Ishikawa (cell line): ENCODE measurements around the gene BARX1.

Experiments
- CEBPB ChIP-seq: IDR thresholded peaks from 2 replicates; pipeline ENCODE4 v1.6.1; 2012
- CREB1 ChIP-seq: IDR thresholded peaks from 2 replicates; pipeline ENCODE4 v1.6.1; 2012; ENCODE audit warnings: low read depth
- EGR1 ChIP-seq: IDR thresholded peaks from 2 replicates; pipeline ENCODE4 v1.6.1; 2012
- EP300 ChIP-seq: IDR thresholded peaks from 2 replicates; pipeline ENCODE4 v1.6.1; 2012; ENCODE audit warnings: borderline replicate concordance
- FOXM1 ChIP-seq: IDR thresholded peaks from 2 replicates; pipeline ENCODE4 v1.6.1; 2012; ENCODE audit warnings: low read depth, borderline replicate concordance
- NFIC ChIP-seq: IDR thresholded peaks from 2 replicates; pipeline ENCODE4 v1.6.1; 2012
- RAD21 ChIP-seq: IDR thresholded peaks from 2 replicates; pipeline ENCODE4 v1.6.1; 2012; ENCODE audit warnings: low read depth
- REST ChIP-seq: IDR thresholded peaks from 2 replicates; pipeline ENCODE4 v1.6.1; 2012; ENCODE audit warnings: low read depth, mild to moderate bottlenecking
- TAF1 ChIP-seq: IDR thresholded peaks from 2 replicates; pipeline ENCODE4 v1.6.1; 2012; ENCODE audit warnings: low read depth, mild to moderate bottlenecking
- TCF12 ChIP-seq: IDR thresholded peaks from 2 replicates; pipeline ENCODE4 v1.6.1; 2012; ENCODE audit warnings: low read depth
- TEAD4 ChIP-seq: IDR thresholded peaks from 2 replicates; pipeline ENCODE4 v1.6.1; 2012
- YY1 ChIP-seq: IDR thresholded peaks from 2 replicates; pipeline ENCODE4 v1.6.1; 2012; ENCODE audit warnings: low read depth
- TF ChIP-seq, protein P1 (sequence below): IDR thresholded peaks from 2 replicates; pipeline ENCODE4 v1.6.1; 2012

GRCh38 chr9:93905473-93906133, 49.6 kb downstream of the BARX1 start:
- TF ChIP-seq FOXM1: no peak
- TF ChIP-seq EGR1: no peak
- no peak for TF ChIP-seq EP300
- no peak for TF ChIP-seq REST
- TF ChIP-seq CREB1: no peak
- TF ChIP-seq RAD21: no peak
- TF ChIP-seq TCF12: no peak
- no peak for TF ChIP-seq YY1
- no peak for TF ChIP-seq NFIC
- no peak for TF ChIP-seq TAF1
- TF ChIP-seq, protein P1, sequence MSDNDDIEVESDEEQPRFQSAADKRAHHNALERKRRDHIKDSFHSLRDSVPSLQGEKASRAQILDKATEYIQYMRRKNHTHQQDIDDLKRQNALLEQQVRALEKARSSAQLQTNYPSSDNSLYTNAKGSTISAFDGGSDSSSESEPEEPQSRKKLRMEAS: no peak
- TF ChIP-seq TEAD4: no peak
- TF ChIP-seq CEBPB: no peak
